HUDEP-2 (cell line): ENCODE results near the gene FRMD4A.
A peak's percentile ranks its signal among the peaks of the same experiment; 100 is the strongest.
"Not testable (repeated sequence)": the region's sequence is repeated elsewhere in the genome, so short reads cannot be mapped to it uniquely, and the experiment has no call there.

Experiments used
- DNase-seq, 76 experiments: peaks; one replicate each; lab custom pipeline; 2025; ENCODE audit not compliant: unreplicated experiment in 76 of 76; lab: John Stamatoyannopoulos, UW

FRMD4A gene

GRCh38 chr10:14066106-14066505 lies 264.6 kb downstream of the FRMD4A start:
- no peak for DNase-seq

- DNase-seq: no peak
Observed at GRCh38 chr10:14063531-14064285, 267.0 kb downstream of the FRMD4A start.

GRCh38 chr10:14062528-14063260 lies 268.0 kb downstream of the FRMD4A start:
- no peak for DNase-seq

GRCh38 chr10:14060320-14061070 lies 270.2 kb downstream of the FRMD4A start:
- no peak for DNase-seq

- DNase-seq: no peak
Observed at GRCh38 chr10:14056610-14057332, 274.0 kb downstream of the FRMD4A start.

GRCh38 chr10:14052931-14053330 lies 277.8 kb downstream of the FRMD4A start:
- DNase-seq: no peak

- no peak for DNase-seq
Observed at GRCh38 chr10:14050598-14050997, 280.1 kb downstream of the FRMD4A start.

DNA sequence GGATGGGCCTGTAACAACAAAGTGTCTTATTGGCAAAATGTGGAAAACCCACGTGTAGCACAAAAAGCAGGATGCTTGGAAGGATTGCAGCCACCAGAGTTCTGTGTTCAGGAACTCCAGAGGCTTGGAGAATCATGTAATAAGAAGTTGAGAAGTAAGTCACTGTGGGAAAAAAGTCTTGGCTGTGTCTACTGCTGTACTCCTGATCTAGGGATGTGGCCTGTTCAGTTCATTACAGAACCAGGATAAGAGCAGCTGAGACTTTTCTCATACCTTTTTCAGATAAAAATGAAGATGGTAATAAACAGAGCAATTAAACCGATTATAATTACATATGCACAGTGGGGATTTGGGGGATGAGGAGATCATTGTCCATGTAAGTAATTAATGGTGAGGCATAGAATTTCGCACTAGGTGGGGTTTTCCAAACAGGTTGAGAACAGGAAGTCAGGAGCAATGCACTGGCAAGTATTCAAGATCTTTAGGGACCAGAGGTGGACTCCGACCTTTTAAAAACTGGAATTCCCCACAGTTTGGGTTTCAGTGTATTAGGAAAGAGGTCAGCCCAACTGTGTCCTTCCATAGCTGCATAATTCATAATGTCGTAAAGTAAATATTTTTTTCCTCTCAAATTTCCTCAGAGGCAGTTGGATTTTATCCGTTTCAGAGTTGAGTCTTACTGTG lies 281.7 kb downstream of the FRMD4A start:
- DNase-seq: no peak

GRCh38 chr10:14047431-14047830 lies 283.3 kb downstream of the FRMD4A start:
- no peak for DNase-seq

GRCh38 chr10:14042051-14042450 lies 288.7 kb downstream of the FRMD4A start:
- DNase-seq: not testable (repeated sequence)

GRCh38 chr10:14040787-14041631 lies 289.7 kb downstream of the FRMD4A start:
- DNase-seq: no peak

DNA sequence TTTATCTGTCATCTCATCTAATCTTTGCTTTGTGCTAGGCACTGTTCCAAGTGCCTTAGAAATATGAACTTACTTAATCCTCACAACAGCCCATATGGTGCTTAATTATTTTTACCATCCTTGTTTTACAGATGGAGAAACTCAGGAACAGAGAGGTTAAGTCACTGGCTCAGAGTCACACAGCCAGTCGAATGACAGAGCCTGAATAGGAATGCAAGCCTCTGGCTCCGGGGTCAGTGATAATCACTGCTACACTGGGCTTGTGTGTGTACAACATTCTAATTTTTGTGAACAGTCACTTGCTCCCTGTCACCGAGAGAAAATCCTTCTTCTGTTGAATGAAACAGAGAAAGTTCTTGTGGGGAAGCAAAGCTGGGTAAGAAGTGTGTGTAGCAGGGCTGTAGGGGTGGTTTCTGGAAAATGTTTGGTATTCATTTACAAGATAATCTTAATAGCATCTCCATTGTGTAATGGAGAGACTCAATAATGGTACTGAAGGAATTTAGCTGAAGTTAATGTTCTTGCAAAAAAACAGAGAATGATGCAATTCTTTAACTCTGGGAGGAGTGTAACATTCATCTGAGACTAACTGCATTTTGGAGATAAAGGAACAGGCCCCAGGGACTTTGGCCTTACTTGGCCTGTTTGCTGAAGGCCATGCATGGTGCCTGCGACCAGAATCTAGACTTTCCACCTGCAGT lies 290.6 kb downstream of the FRMD4A start:
- no peak for DNase-seq

GRCh38 chr10:14036233-14036632 lies 294.5 kb downstream of the FRMD4A start:
- DNase-seq: no peak

GRCh38 chr10:14035506-14035905 lies 295.2 kb downstream of the FRMD4A start:
- no peak for DNase-seq

- peak in 9 of 76 experiments; percentile 2 to 20 (median 11) for DNase-seq
Observed at GRCh38 chr10:14032406-14032998, 298.2 kb downstream of the FRMD4A start.

DNA sequence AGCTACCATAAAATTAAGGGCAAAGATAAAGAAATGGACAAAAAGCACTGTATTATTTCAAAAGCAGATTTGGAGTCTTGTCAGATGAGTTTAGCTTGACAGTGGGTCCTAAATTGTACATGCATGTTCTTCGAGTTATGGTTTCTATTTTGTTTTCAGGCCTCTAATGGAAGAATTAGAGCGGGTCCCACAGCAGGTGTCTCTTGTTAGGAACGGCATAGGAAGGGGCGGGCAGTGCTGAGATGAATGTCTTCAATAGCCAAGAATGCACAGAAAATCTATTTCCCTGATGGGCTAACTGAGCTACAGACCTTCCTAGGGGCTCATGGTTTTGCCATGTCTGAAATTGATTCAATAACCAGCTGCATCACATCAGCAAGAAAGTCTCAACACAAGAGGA lies 304.4 kb downstream of the FRMD4A start:
- DNase-seq: no peak

DNA sequence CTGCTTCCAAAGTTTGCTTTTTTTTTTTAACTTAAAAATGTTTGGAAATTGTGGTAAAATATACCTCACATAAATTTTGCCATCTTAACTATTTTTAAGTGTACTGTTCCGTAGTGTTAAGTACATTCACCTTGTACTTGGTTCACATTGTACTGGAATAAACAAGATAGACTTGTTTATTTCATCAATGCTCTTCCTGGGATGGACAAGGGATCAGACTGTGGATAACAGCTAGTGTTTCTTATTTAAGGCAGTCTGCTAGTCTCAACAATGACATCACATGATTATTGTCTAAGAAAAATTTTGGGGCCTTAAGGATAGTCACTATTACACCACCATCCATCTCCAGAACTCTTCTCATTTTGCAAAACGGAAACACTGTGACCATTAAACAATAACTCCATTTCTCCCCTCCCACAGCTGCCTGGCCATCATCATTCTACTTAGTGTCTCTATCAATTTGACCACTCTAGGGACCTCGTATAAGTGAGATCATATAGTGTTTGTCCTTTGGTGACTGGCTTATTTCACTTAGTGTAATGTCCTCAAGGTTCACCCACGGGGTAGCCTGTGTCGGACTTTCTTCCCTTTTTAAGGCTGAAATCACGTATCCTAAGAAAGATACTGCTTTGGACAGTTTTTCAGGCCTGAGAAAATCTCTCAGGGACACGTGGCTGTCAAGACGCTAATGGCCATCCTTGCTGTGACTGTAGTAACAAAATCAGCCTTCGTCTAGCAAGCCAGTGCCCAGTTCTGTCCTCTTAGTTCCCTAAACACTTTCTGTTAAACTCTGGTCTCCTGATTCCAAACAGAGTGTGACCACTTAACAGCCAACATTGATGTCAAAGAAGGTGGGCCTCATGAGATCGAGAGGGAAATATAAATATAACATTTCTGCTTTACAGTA lies 305.2 kb downstream of the FRMD4A start:
- no peak for DNase-seq
